ENCODE results near the gene LGALS3.

The LGALS3 gene

GRCh38 chr14:55115460-55115859 is 13.6 kb upstream of the LGALS3 start:
- DNase-seq (ENCODE audit: low read depth) = no peak

- DNase-seq (ENCODE audit: low read depth) = no peak
Measured at GRCh38 chr14:55115861-55116245, 13.2 kb upstream of the LGALS3 start.

- no peak for DNase-seq (ENCODE audit: low read depth)
Measured at GRCh38 chr14:55116246-55117030, 12.6 kb upstream of the LGALS3 start.

- no peak for DNase-seq (ENCODE audit: low read depth)
Measured at GRCh38 chr14:55117803-55118441, 11.1 kb upstream of the LGALS3 start.

GRCh38 chr14:55118761-55119160 is 10.3 kb upstream of the LGALS3 start:
- no peak for DNase-seq (ENCODE audit: low read depth)

- no peak for DNase-seq (ENCODE audit: low read depth)
Measured at GRCh38 chr14:55120571-55121495, 8.2 kb upstream of the LGALS3 start.

GRCh38 chr14:55121628-55122439 is 7.2 kb upstream of the LGALS3 start:
- no peak for DNase-seq (ENCODE audit: low read depth)

GRCh38 chr14:55122440-55122986 is 6.5 kb upstream of the LGALS3 start:
- DNase-seq (ENCODE audit: low read depth) = no peak

GRCh38 chr14:55123101-55123500 is 6.0 kb upstream of the LGALS3 start:
- DNase-seq (ENCODE audit: low read depth) = no peak

- DNase-seq (ENCODE audit: low read depth) = no peak
Measured at GRCh38 chr14:55123852-55124639, 5.0 kb upstream of the LGALS3 start.

- no peak for DNase-seq (ENCODE audit: low read depth)
Measured at GRCh38 chr14:55124774-55125386, 4.2 kb upstream of the LGALS3 start.

- DNase-seq (ENCODE audit: low read depth) = no peak
Measured at GRCh38 chr14:55125403-55125802, 3.6 kb upstream of the LGALS3 start.

- no peak for DNase-seq (ENCODE audit: low read depth)
Measured at GRCh38 chr14:55126034-55126433, 3.0 kb upstream of the LGALS3 start.

- no peak for DNase-seq (ENCODE audit: low read depth)
Measured at GRCh38 chr14:55126932-55127459, 2.1 kb upstream of the LGALS3 start.

- no peak for DNase-seq (ENCODE audit: low read depth)
Measured at GRCh38 chr14:55127460-55127951, 1.5 kb upstream of the LGALS3 start.

- DNase-seq (ENCODE audit: low read depth) = no peak
Measured at GRCh38 chr14:55128386-55129085, 516 bp upstream of the LGALS3 start.

GRCh38 chr14:55129428-55130195 is 560 bp downstream of the LGALS3 start:
- peak; percentile 32 for DNase-seq (ENCODE audit: low read depth)

GRCh38 chr14:55130196-55130550 is 1.1 kb downstream of the LGALS3 start:
- no peak for DNase-seq (ENCODE audit: low read depth)

Data from stimulated activated CD8-positive, alpha-beta memory T cell treated with anti-CD3 and anti-CD28 coated beads, Interleukin-4, amount 100 ng/mL, for 24 hours (primary cell).